ENCODE results near the gene AMZ1.
"Not testable (repeated sequence)": the region's sequence is repeated elsewhere in the genome, so short reads cannot be mapped to it uniquely, and the experiment has no call there.

Gene AMZ1

GRCh38 chr7:2732388-2732787 is 44.4 kb downstream of the AMZ1 start:
- DNase-seq (ENCODE audit: low read depth) = no peak
- no peak overlapping the region for H3K4me3 ChIP-seq (ENCODE audit: low read depth, low read length)
- TF ChIP-seq CTCF (conservative IDR thresholded peaks at IDR 0.05; ENCODE audit: low read depth, low read length) = no peak

GRCh38 chr7:2732959-2733584 is 45.1 kb downstream of the AMZ1 start:
- no peak overlapping the region for H3K4me3 ChIP-seq (ENCODE audit: low read depth, low read length)
- DNase-seq (ENCODE audit: low read depth) = peak; percentile 61
- TF ChIP-seq CTCF (conservative IDR thresholded peaks at IDR 0.05; ENCODE audit: low read depth, low read length) = no peak

GRCh38 chr7:2734084-2734686 is 46.2 kb downstream of the AMZ1 start:
- H3K4me3 ChIP-seq (ENCODE audit: low read depth, low read length) = no peak overlapping the region
- no peak for DNase-seq (ENCODE audit: low read depth)
- TF ChIP-seq CTCF (conservative IDR thresholded peaks at IDR 0.05; ENCODE audit: low read depth, low read length) = no peak

- no peak for TF ChIP-seq CTCF (conservative IDR thresholded peaks at IDR 0.05; ENCODE audit: low read depth, low read length)
- H3K4me3 ChIP-seq (ENCODE audit: low read depth, low read length) = no peak overlapping the region
- DNase-seq (ENCODE audit: low read depth) = no peak
Observed at GRCh38 chr7:2734751-2735571, 47.0 kb downstream of the AMZ1 start.

- no peak overlapping the region for H3K4me3 ChIP-seq (ENCODE audit: low read depth, low read length)
- DNase-seq (ENCODE audit: low read depth) = no peak
- no peak for TF ChIP-seq CTCF (conservative IDR thresholded peaks at IDR 0.05; ENCODE audit: low read depth, low read length)
Observed at GRCh38 chr7:2735744-2736143, 47.7 kb downstream of the AMZ1 start.

- DNase-seq (ENCODE audit: low read depth) = no peak
- no peak overlapping the region for H3K4me3 ChIP-seq (ENCODE audit: low read depth, low read length)
- no peak for TF ChIP-seq CTCF (conservative IDR thresholded peaks at IDR 0.05; ENCODE audit: low read depth, low read length)
Observed at GRCh38 chr7:2736411-2736914, 48.5 kb downstream of the AMZ1 start.

- not testable (repeated sequence) for DNase-seq (ENCODE audit: low read depth); H3K4me3 ChIP-seq (ENCODE audit: low read depth, low read length)
Observed at GRCh38 chr7:2737005-2737743, 49.2 kb downstream of the AMZ1 start.
